GM21528 (cell line): Measurements from ENCODE around the gene TRPM2.

Experiments
- ATAC-seq: cut with Tn5 transposase; IDR thresholded peaks from one replicate; pipeline ENCODE4 v1.9.1; 2021; ENCODE audit warnings: mild to moderate bottlenecking, moderate library complexity; ENCODE audit not compliant: unreplicated experiment, low FRiP score

Gene TRPM2

GRCh38 chr21:44370786-44371410 lies 17.5 kb downstream of the TRPM2 start:
- no peak for ATAC-seq

DNA sequence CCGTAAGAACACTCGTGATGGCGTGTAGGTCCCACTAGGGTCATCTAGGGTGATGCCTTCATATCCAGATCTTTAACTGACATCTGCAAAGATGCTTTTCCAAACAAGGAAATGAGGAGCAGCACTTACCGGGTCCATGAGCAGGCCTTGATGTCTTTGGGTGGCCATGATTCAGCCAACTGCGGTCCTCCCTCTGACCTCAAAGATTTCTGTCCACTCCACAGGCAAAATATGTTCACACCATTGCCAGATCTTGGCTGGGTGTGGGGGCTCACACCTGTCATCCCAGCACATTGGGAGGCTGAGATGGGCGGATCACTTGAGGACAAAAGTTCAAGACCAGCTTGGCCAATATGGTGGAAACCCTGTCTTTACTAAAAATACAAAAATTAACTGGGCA lies 18.2 kb downstream of the TRPM2 start:
- no peak for ATAC-seq

GRCh38 chr21:44372616-44373015 lies 19.2 kb downstream of the TRPM2 start:
- ATAC-seq = no peak

DNA sequence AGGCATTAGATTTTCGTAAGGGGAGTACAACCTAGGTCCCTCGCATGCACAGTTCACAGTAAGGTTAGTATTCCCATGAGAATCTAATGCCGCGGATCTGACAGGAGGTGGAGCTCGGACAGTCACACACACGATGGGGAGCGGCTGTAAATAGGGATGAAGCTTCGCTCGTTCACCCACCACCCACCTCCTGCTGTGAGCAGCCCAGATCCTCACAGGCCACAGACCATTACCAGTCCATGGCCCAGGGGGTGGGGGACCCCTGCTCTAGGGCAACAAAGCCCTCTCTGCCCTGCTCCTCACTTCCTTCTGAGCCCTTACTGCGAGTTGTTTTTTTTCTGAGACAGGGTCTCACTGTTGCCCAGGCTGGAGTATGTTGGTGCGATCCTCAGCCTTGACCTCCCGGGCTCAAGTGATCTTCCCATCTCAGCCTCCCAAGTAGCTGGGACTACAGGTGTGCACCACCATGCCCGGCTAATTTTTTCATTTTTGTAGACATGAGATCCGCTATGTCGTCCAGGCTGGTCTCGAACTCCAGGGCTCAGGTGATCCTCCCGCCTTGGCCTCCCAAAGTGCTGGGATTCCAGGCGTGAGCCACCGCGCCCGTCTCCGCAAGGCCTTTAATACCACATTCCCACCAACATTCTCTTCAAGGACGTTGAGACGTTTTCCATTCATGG lies 21.3 kb downstream of the TRPM2 start:
- no peak for ATAC-seq

GRCh38 chr21:44375281-44375651 lies 21.8 kb downstream of the TRPM2 start:
- ATAC-seq = no peak

DNA sequence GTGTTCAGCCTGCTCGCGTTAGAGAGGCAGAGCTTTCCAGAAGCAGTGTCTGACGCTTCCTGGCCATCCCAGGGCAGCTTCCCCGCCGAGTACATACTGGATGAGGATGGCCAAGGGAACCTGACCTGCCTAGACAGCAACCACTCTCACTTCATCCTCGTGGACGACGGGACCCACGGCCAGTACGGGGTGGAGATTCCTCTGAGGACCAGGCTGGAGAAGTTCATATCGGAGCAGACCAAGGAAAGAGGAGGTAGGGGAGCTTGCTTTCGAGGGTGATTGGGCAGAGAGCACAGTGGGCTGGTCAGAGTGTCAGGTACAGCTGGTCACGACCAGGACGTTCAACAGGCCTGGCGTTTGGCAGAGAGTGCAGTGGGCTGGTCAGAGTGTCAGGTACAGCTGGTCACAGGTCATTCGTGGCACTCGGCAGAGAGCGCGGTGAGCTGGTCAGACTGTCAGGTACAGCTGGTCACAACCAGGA lies 22.4 kb downstream of the TRPM2 start:
- ATAC-seq = no peak

DNA sequence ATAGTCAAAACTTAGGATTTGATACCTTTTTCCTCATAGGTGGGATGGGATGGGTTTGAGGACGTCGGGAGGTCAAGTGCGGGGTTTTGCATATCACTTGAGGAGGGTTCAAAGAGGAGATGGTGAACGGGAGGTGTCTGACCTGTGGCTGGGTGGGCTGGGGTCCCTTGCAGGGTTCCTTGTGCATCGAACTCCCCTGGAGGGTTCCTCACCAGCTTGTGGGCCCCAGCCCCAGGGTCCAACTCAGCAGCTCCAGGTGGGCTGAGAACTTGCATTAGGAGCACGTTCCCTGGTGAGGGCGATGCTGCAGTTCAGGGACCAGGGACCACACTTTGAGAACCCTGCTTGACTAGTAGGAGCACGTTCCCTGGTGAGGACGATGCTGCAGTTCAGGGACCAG lies 23.2 kb downstream of the TRPM2 start:
- no peak for ATAC-seq

- ATAC-seq = no peak
These were observed 23.9 kb downstream of the TRPM2 start for GRCh38 chr21:44377201-44377921.

DNA sequence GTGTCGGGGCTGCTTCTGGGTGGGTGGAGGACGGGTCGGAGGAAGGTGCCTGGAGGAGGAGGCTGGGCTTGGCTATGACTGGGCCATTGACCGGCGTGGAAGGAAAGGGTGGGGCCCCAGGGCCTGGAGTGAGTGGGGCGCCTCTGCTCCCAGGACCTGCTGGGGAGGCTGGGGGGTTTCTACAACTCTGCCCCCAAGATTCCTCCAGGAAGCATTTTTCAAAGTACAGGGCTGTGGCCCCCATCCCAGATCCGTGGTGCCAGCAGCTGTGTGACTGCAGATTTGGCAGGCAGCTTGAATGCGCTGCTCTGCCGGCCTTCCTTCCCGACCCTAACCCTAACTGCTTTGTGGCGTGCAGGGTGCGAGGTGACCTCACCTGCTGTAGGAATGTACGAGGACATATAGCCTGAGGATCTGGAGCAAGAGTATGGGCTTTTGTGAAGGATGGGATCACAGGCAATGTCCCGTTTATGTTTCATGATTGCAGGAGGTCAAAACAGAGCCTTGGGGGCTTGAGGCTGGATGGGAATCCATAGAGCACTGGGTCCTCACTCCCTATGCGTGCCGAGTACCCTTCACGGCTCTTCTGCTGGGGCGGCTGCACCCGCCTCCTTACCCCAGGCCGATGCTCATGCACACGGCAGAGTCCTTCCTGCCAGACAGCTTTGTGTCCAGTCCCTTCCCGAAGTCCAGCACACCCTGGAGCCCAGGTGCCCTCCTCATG lies 24.7 kb downstream of the TRPM2 start:
- no peak for ATAC-seq

- ATAC-seq = no peak
These were observed 25.5 kb downstream of the TRPM2 start for GRCh38 chr21:44378646-44379514.

GRCh38 chr21:44379515-44379848 lies 26.1 kb downstream of the TRPM2 start:
- no peak for ATAC-seq

DNA sequence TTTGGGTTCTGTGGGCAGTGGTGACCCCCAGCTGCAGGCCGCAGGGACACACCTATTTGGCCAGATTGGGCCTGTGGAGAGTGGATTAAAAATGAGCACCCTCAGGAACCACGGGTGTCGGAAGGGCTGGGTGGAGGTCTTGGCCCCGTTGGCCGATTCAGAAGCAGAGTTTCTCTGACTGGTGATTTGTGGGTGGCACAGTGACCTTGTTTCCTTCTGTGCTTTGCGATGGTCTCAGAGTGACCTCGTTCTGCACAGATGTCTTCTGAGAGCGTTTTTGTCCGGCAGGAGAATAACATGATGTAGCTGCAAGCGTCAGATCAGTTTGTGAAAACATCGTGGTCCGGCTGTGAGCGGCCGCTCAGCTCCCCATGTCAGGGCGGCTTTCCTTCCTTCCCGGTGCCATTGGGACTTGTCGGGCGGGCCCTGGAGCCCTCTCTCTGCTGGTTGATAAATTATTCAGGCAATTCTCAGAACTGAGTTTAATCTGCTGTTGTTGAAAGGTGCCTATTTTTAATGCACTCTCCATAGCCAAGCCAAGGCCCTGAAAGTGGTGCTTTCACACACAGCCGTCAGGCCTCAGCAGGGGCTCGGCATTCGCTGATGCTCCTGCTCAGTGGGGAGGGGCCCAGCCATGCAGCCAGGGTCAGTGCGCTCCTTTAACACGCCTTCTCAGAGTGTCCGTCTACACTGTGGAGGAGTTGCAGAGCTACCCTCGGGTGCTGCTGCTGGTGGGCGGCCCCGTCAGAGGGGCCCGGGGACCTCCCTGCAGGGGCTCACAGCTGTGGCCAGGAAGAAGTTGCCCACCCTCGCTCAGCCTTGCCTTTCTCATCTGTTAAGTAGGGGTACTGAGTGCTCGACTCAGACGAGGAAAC lies 26.8 kb downstream of the TRPM2 start:
- ATAC-seq = no peak

- no peak for ATAC-seq
These were observed 27.5 kb downstream of the TRPM2 start for GRCh38 chr21:44380876-44381275.

- ATAC-seq = no peak
These were observed 28.5 kb downstream of the TRPM2 start for GRCh38 chr21:44381874-44382273.

DNA sequence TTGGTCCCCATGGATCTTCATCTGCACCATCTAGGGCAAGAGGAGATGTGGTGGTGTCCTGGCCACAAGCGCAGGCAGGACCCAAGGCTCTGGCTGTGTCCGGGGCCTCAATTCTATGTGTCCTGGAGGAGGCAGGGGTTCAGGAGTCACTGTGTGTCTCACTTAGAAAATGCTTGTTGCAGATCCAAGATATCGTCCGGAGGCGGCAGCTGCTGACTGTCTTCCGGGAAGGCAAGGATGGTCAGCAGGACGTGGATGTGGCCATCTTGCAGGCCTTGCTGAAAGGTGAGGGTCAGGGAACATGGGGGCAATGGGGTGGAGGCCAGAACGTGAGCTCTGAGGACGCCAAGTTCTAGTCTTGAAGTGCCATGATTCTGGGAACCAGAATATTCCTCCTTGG lies 29.1 kb downstream of the TRPM2 start:
- no peak for ATAC-seq

GRCh38 chr21:44383216-44383615 lies 29.8 kb downstream of the TRPM2 start:
- no peak for ATAC-seq

DNA sequence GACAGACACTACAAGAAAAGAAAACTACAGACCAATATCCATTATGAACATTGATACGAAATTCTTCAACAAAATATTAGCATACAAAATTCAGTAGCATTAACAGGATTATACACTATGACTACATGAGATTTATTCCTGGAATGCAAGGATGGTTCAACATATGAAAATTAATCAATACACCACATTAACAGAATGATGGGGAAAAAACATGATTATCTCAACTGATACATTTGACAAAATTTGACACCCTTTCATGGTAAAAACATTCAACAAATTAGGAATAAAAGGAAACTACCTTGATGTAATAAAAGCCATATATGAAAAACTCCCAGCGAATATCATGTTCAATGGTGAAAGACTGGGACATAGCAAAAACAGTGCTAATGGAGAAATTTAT lies 31.5 kb downstream of the TRPM2 start:
- ATAC-seq = no peak

DNA sequence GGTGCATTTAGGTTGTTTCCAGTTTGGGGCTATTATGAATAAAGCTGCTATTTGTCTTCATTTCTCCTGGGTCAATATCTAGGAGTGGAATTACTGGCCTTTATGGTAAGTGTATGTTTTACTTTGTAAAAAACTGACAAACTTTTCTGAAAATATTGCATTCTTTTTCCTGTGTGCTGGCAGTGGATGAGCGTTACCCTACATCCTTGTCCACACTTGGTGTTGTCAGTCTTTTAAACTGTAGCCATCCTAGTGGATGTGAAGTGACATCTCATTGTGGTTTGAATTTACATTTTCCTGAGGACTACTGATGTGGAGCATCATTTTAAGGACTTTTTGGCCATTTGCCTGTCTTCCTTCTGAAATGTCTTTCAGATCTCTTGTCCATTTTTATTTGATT lies 35.9 kb downstream of the TRPM2 start:
- ATAC-seq = no peak

- no peak for ATAC-seq
These were observed 37.5 kb downstream of the TRPM2 start for GRCh38 chr21:44390886-44391285.
